Erythroblast (primary cell): ENCODE data around the gene KRT73.

ENCODE experiments used
- GATA1 ChIP-seq: IDR thresholded peaks from 2 replicates; pipeline ENCODE4 v1.6.1; 2011; ENCODE audit warnings: low read depth, mild to moderate bottlenecking, control low read depth, low read length, moderate library complexity
- POLR2A ChIP-seq: IDR thresholded peaks from 2 replicates; pipeline ENCODE4 v1.6.1; 2011; ENCODE audit warnings: mild to moderate bottlenecking, low read length

GRCh38 chr12:52603314-52603713 is 15.0 kb downstream of the KRT73 start:
- TF ChIP-seq POLR2A: no peak
- TF ChIP-seq GATA1: no peak
